Measurements from ENCODE around the gene BCL2.
A peak's percentile ranks its signal among the peaks of the same experiment; 100 is the strongest.

The BCL2 gene

GRCh38 chr18:63143330-63143771 lies 176.2 kb downstream of the BCL2 start:
- peaks cover 53% of the 10 kb centered on the region for H3K4me1 ChIP-seq (ENCODE audit: insufficient read depth, low read length)
- H4K20me1 ChIP-seq (ENCODE audit: insufficient read depth, low read length), result 0 out of 2 replicates have a peak, but pooled peaks cover 4% of the 10 kb centered on the region
- H3K9me3 ChIP-seq (ENCODE audit: insufficient read depth, low read length, severe bottlenecking), result no peaks in the 10 kb centered on the region
- peaks cover 86% of the 10 kb centered on the region for H3K79me2 ChIP-seq (ENCODE audit: insufficient read depth, low read length)
- H3K4me3 ChIP-seq (ENCODE audit: low read depth in 1 of 2, low read length in 2 of 2), result no peak overlapping the region
- no peaks in the 10 kb centered on the region for H3K27me3 ChIP-seq (ENCODE audit: insufficient read depth, low read length, poor library complexity)
- DNase-seq (no peak), ATAC-seq (ENCODE audit: insufficient read depth, low read depth) (no peak)
- peaks cover 24% of the 10 kb centered on the region for H3K36me3 ChIP-seq (ENCODE audit: insufficient read depth, low read length)
- no peak overlapping the region for H2AFZ ChIP-seq (ENCODE audit: low read depth, low read length)
- no peak overlapping the region for H3K4me2 ChIP-seq (ENCODE audit: insufficient read depth, low read length)
- no peak overlapping the region for H3K9ac ChIP-seq (ENCODE audit: low read depth, low read length)
- no peak for TF ChIP-seq EZH2 (IDR thresholded peaks at IDR 0.05; ENCODE audit: borderline replicate concordance, low read depth, low read length, severe bottlenecking)
- 0 out of 2 replicates have a peak overlapping the region, but pooled peaks have one; percentile 35 for H3K27ac ChIP-seq (ENCODE audit: low read length)

DNA sequence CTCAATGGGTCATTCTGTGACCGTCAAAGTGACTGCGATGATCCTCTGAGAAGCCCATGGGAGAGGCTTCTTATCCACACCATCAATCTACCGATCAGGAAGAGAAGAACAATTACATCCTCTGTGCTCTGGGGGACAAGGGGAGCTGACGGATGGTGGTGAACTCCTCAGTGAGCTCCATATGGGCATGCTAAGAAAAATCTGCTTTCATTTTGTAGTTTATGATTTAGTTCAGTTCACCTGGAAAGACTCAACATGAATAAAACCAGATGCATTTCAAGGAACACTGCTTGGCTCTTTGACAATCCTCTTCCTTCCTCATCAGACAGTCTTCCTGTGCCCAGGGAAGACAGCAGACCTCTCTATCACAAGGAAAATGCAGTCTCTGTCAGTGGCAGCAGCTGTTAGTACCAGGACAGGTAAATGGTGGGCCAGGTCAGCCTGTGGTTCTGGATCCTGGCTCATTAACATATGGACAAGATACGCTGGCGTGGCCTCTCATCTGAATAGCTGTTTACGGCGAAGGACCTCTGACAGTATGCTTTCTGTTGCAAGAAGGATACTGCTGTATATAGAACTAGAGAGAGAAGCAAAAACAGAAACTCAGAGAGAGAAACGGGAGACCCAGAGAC lies 176.9 kb downstream of the BCL2 start:
- DNase-seq (no peak), ATAC-seq (ENCODE audit: insufficient read depth, low read depth) (no peak)
- Histone ChIP-seq H3K36me3 (ENCODE audit: insufficient read depth, low read length) (peaks cover 24% of the 10 kb centered on the region), H2AFZ (ENCODE audit: low read depth, low read length) (no peak overlapping the region), H3K4me3 (ENCODE audit: low read depth in 1 of 2, low read length in 2 of 2) (no peak overlapping the region), H3K9me3 (ENCODE audit: insufficient read depth, low read length, severe bottlenecking) (no peaks in the 10 kb centered on the region), H3K79me2 (ENCODE audit: insufficient read depth, low read length) (peaks cover 87% of the 10 kb centered on the region), H3K27ac (ENCODE audit: low read length) (peak overlapping the region; percentile 42), H3K27me3 (ENCODE audit: insufficient read depth, low read length, poor library complexity) (no peaks in the 10 kb centered on the region), H4K20me1 (ENCODE audit: insufficient read depth, low read length) (0 out of 2 replicates have a peak, but pooled peaks cover 4% of the 10 kb centered on the region), H3K9ac (ENCODE audit: low read depth, low read length) (no peak overlapping the region), H3K4me1 (ENCODE audit: insufficient read depth, low read length) (peaks cover 59% of the 10 kb centered on the region), H3K4me2 (ENCODE audit: insufficient read depth, low read length) (no peak overlapping the region)
- TF ChIP-seq, protein P1, sequence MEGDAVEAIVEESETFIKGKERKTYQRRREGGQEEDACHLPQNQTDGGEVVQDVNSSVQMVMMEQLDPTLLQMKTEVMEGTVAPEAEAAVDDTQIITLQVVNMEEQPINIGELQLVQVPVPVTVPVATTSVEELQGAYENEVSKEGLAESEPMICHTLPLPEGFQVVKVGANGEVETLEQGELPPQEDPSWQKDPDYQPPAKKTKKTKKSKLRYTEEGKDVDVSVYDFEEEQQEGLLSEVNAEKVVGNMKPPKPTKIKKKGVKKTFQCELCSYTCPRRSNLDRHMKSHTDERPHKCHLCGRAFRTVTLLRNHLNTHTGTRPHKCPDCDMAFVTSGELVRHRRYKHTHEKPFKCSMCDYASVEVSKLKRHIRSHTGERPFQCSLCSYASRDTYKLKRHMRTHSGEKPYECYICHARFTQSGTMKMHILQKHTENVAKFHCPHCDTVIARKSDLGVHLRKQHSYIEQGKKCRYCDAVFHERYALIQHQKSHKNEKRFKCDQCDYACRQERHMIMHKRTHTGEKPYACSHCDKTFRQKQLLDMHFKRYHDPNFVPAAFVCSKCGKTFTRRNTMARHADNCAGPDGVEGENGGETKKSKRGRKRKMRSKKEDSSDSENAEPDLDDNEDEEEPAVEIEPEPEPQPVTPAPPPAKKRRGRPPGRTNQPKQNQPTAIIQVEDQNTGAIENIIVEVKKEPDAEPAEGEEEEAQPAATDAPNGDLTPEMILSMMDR (IDR thresholded peaks at IDR 0.05; ENCODE audit: borderline replicate concordance, extremely low read depth, low read length, poor library complexity, severe bottlenecking), result no peak
- TF ChIP-seq EZH2 (IDR thresholded peaks at IDR 0.05; ENCODE audit: borderline replicate concordance, low read depth, low read length, severe bottlenecking), result no peak

DNA sequence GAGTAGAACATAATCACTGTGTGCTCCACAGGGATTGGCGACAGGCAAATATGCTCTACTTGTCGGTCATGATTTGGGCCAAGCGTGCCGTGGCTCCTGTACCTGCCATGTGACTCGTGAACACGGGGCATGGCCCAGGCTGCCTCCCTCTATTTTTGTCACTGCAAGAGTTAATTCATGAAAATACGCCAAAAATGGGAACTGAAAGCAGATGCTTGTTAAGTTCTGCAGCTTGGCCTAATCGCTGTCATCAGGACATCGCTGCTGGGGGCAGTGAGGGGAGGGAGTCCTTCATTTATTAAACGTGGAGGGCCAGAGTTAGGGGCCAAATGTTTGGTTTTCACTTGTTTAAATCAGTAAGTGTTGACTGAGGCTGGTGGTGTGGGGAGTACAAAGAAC lies 177.8 kb downstream of the BCL2 start:
- Histone ChIP-seq H2AFZ (ENCODE audit: low read depth, low read length) (no peak overlapping the region), H4K20me1 (ENCODE audit: insufficient read depth, low read length) (0 out of 2 replicates have a peak, but pooled peaks cover 4% of the 10 kb centered on the region), H3K27ac (ENCODE audit: low read length) (peak overlapping the region; percentile 51), H3K4me1 (ENCODE audit: insufficient read depth, low read length) (peaks cover 63% of the 10 kb centered on the region), H3K4me3 (ENCODE audit: low read depth in 1 of 2, low read length in 2 of 2) (no peak overlapping the region), H3K4me2 (ENCODE audit: insufficient read depth, low read length) (no peak overlapping the region), H3K9me3 (ENCODE audit: insufficient read depth, low read length, severe bottlenecking) (no peaks in the 10 kb centered on the region), H3K27me3 (ENCODE audit: insufficient read depth, low read length, poor library complexity) (no peaks in the 10 kb centered on the region), H3K36me3 (ENCODE audit: insufficient read depth, low read length) (peaks cover 24% of the 10 kb centered on the region), H3K9ac (ENCODE audit: low read depth, low read length) (no peak overlapping the region), H3K79me2 (ENCODE audit: insufficient read depth, low read length) (peaks cover 87% of the 10 kb centered on the region)
- ATAC-seq (ENCODE audit: insufficient read depth, low read depth) (no peak), DNase-seq (no peak)
- TF ChIP-seq, protein P1 (IDR thresholded peaks at IDR 0.05; ENCODE audit: borderline replicate concordance, extremely low read depth, low read length, poor library complexity, severe bottlenecking), result no peak
- no peak for TF ChIP-seq EZH2 (IDR thresholded peaks at IDR 0.05; ENCODE audit: borderline replicate concordance, low read depth, low read length, severe bottlenecking)

DNA sequence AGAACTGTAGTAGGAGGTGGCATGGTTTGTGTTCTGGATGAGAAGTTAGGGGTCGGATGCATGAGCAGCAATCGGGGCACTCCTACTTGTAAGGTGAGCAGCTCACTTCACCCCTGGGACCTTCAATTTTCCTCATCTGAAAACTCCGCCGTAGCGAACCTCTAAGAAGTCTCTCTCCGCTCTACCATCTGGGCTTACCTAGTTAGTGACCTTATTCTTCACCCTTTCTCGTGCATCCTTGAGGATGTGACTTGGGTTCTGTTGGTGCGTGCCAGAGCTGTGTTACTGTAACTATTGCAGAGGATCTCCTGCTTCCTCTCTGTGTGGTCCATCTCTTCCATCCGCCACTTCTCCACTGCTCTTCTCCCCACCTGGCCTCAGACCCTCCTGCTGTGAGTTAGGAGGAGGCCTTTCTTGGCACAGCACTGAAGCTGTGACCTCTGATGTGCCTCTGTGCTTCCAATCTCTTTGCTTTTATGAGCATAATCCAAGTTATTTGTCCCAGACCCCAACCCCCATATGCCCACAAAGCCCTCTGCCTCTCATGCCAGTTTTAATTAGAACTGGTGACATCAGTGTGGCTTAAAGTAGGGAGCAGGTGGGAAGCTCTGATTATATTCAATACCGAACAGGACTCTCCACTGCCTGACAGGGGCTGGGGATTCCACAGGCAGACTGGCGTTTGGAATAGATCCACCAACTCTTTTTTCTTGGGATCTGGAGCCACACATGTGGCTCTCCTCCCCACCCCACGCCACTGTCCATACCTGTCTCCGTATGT lies 178.4 kb downstream of the BCL2 start:
- Histone ChIP-seq H3K4me2 (ENCODE audit: insufficient read depth, low read length) (no peak overlapping the region), H3K79me2 (ENCODE audit: insufficient read depth, low read length) (peaks cover 88% of the 10 kb centered on the region), H3K27ac (ENCODE audit: low read length) (peak overlapping the region; percentile 51), H4K20me1 (ENCODE audit: insufficient read depth, low read length) (0 out of 2 replicates have a peak, but pooled peaks cover 4% of the 10 kb centered on the region), H3K4me1 (ENCODE audit: insufficient read depth, low read length) (peaks cover 63% of the 10 kb centered on the region), H3K9ac (ENCODE audit: low read depth, low read length) (no peak overlapping the region), H2AFZ (ENCODE audit: low read depth, low read length) (no peak overlapping the region), H3K4me3 (ENCODE audit: low read depth in 1 of 2, low read length in 2 of 2) (no peak overlapping the region; a peak in 1 of 4 replicates), H3K36me3 (ENCODE audit: insufficient read depth, low read length) (peaks cover 24% of the 10 kb centered on the region), H3K27me3 (ENCODE audit: insufficient read depth, low read length, poor library complexity) (no peaks in the 10 kb centered on the region), H3K9me3 (ENCODE audit: insufficient read depth, low read length, severe bottlenecking) (no peaks in the 10 kb centered on the region)
- TF ChIP-seq EZH2 (IDR thresholded peaks at IDR 0.05; ENCODE audit: borderline replicate concordance, low read depth, low read length, severe bottlenecking), result no peak
- DNase-seq (no peak), ATAC-seq (ENCODE audit: insufficient read depth, low read depth) (no peak)
